Duodenal mucosa (tissue), 2 donors: ENCODE data around the gene ABCA9.
"Not testable (repeated sequence)": the region's sequence is repeated elsewhere in the genome, so short reads cannot be mapped to it uniquely, and the experiment has no call there.

Experiments
- H3K27ac ChIP-seq: one replicate; pipeline ENCODE4 v1.7.0; 2013; ENCODE audit warnings: low read depth, low read length
- H3K27me3 ChIP-seq, 2 donors: one replicate each; pipeline ENCODE4 v1.7.0; 2013; ENCODE audit warnings: low read length in 2 of 2, control low read depth in 1 of 2; ENCODE audit not compliant: insufficient read depth in 2 of 2, control insufficient read depth in 1 of 2
- H3K36me3 ChIP-seq, 2 donors: one replicate each; pipeline ENCODE4 v1.7.0; 2013; ENCODE audit warnings: low read length in 2 of 2, control low read depth in 1 of 2; ENCODE audit not compliant: insufficient read depth in 2 of 2, control insufficient read depth in 1 of 2
- H3K4me1 ChIP-seq, 2 donors: one replicate each; pipeline ENCODE4 v1.7.0; 2013; ENCODE audit warnings: low read length in 2 of 2, control low read depth in 1 of 2; ENCODE audit not compliant: insufficient read depth in 2 of 2, control insufficient read depth in 1 of 2
- H3K4me3 ChIP-seq, 2 donors: one replicate each; pipeline ENCODE4 v1.7.0; 2013; ENCODE audit warnings: low read length in 2 of 2, low read depth in 1 of 2
- H3K9ac ChIP-seq, 2 donors: one replicate each; pipeline ENCODE4 v1.7.0; 2013; ENCODE audit warnings: low read length in 2 of 2, low read depth in 1 of 2
- H3K9me3 ChIP-seq, 2 donors: one replicate each; pipeline ENCODE4 v1.7.0; 2013; ENCODE audit warnings: low read length in 2 of 2, control low read depth in 1 of 2; ENCODE audit not compliant: control insufficient read depth in 1 of 2

ABCA9 gene

DNA sequence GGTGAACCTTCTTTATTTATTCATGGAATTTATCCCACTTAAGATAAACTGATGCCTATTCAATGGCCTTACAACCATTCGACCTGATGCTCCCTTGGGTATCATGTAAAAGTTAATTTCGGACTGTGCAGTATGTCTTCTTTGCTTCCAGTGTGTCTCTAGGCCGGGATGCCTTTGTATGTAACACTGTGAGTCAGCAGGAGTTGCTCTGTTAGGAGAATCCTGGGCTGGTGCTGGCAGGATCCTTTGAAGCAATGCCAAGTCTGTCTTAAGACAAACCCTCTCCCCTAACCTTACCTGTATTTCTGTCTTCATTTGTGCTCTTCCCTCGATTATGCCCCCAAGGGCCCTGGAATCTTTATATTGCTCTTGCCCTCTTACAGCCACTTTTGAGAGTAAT, 67.6 kb downstream of the ABCA9 start:
- Histone ChIP-seq H3K27me3 (no peaks in the 10 kb centered on the region), H3K27ac (no peak overlapping the region), H3K36me3 (no peaks in the 10 kb centered on the region), H3K9ac (no peak overlapping the region), H3K4me1 (no peaks in the 10 kb centered on the region), H3K9me3 (no peaks in the 10 kb centered on the region), H3K4me3 (no peak overlapping the region)

DNA sequence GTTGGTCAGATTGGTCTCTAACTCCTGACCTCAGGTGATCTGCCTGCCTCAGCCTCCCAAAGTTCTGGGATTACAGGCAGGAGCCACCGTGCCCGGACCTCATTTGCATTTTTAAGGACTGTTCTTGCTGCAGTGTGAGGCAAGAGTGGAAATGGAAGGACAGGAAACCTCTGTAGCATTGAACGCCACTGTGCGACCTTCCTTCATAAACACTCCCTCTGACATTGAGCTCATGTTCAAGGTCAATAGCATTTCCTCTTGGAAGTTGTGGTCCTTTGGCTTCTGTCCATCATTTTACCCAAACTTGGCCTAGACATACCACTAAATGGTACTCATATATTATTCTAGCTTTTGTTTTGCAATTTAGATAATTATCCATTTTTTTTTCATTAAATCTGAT, 72.8 kb downstream of the ABCA9 start:
- H3K27me3 ChIP-seq = no peaks in the 10 kb centered on the region
- H3K9ac ChIP-seq = no peak overlapping the region
- H3K27ac ChIP-seq = no peak overlapping the region
- no peaks in the 10 kb centered on the region for H3K36me3 ChIP-seq
- no peaks in the 10 kb centered on the region for H3K4me1 ChIP-seq
- H3K4me3 ChIP-seq = no peak overlapping the region
- H3K9me3 ChIP-seq = no peaks in the 10 kb centered on the region

DNA sequence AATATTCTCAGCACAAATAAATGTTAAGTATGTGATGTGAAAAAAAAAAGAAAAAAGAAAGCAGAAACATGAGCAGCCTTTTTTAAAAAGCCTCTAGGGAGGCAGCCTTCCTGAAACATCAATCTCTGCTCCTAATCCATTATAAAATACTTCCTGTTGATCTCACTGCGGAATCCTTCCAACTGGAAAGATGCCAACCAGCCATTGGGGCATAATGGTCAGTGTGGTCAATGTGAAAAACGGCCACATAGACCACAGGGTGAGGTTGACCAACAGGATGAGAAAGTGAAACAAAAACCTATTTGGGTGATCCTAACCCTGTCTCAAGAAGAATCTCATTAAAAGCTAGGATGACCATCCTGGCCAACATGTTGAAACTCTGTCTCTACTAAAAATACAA, 79.4 kb downstream of the ABCA9 start:
- no peaks in the 10 kb centered on the region for H3K27me3 ChIP-seq
- no peaks in the 10 kb centered on the region for H3K36me3 ChIP-seq
- no peaks in the 10 kb centered on the region for H3K4me1 ChIP-seq
- H3K9ac ChIP-seq = no peak overlapping the region
- H3K27ac ChIP-seq = no peak overlapping the region
- no peak overlapping the region for H3K4me3 ChIP-seq
- no peaks in the 10 kb centered on the region for H3K9me3 ChIP-seq

DNA sequence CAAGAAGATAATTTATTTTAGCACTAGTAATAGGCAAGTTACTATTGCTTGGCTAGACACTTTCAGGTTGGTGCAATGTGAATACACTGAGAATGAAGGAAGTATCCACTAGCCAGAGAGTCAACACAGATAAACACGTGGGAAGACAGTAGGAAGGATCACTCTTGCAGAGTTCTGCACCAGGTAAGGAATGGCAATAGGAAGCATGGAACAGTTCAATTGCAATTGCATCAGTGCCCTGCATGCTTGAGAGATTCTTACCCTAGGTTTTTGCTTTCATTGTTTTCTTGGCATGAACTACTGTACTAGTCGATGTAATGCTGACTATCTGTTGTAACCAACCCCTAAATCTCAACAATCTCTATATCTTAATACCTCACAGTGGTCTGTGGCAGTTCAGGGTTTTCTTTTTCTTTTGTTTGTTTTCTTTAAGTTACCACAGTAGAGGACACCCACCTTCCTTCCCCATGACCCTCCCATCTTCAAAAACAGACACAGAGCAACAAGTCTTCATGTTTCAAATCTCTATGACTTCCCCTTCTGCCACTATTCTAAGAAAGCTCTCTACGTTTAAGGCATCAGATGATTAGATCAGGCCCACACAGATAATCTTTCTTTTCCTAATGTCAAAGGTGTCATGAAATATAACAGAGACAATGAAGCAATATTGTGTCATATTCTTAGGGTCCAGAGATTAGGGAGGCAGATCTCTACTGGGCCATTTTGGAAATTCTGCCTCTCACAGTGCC, 87.5 kb downstream of the ABCA9 start:
- H3K36me3 ChIP-seq = no peaks in the 10 kb centered on the region
- no peak overlapping the region for H3K4me3 ChIP-seq
- H3K4me1 ChIP-seq = no peaks in the 10 kb centered on the region
- no peaks in the 10 kb centered on the region for H3K9me3 ChIP-seq
- H3K27me3 ChIP-seq = no peaks in the 10 kb centered on the region
- no peak overlapping the region for H3K27ac ChIP-seq
- H3K9ac ChIP-seq = no peak overlapping the region

DNA sequence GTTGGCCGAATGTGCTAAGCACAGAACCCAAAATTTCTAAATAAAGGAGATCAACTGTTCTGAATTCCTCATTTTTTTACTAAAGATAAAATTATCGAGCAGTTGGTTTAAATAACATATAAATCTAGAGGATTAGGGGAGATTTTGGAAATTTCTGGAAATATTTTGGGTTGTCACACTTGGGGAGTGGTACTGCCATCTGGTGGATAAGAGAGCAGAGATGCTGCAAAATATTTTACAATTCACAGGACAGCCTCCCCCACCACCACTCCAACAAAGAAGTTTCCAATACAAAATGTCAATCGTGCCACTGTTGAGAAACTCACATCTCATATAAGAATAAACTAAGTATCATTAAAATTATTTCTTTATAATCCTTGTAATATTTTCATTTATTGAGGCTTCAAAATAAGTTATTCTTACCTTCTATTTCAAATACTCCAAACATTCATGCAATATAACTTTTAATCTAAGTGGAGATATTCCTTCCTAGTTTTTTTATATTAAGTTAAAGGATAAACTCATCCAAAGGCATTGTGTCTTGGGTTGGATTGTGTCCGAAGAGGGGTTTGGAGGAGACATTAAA, 88.5 kb downstream of the ABCA9 start:
- no peaks in the 10 kb centered on the region for H3K9me3 ChIP-seq
- no peak overlapping the region for H3K4me3 ChIP-seq
- no peaks in the 10 kb centered on the region for H3K4me1 ChIP-seq
- H3K27me3 ChIP-seq = no peaks in the 10 kb centered on the region
- no peaks in the 10 kb centered on the region for H3K36me3 ChIP-seq
- H3K27ac ChIP-seq = no peak overlapping the region
- H3K9ac ChIP-seq = no peak overlapping the region

DNA sequence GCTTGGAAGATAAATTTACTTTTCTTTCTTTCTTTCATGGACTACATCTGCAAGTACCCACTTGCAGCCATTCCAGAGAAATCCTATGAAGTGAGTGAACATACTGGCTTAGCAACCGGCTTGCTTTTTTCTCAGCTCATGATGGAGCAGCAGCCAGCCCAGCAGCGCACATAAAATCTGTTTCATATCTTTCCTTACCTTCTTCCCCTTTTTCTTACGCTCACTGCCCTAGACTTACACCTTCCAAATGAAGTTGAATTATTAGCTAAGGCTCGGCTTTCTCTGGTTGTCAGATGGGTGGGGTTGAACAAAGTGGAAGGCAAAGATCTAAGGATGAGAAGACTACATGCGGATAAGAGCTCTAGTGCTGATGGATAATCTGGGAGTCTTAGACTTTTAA, 91.6 kb downstream of the ABCA9 start:
- H3K27ac ChIP-seq = no peak overlapping the region

DNA sequence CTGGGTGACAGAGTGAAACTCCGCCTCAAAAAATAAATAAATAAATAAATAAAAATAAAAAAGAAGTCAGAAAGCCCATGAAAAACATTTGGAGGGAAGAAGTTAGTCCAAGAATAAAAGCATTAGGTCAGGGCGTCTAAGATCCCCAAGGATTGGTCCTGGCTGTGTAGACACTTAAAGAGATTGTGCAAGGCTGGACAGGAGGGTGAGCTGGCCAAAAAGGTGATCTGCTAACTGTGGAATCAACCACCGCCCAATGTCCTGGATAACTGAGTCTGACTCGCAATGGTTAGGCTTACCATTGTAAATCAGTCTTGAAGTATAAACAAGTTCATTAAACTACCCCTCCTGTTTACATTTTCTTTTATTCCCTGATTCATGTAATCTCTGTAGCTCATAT, 96.8 kb downstream of the ABCA9 start:
- H3K9ac ChIP-seq = no peak overlapping the region
- no peaks in the 10 kb centered on the region for H3K36me3 ChIP-seq
- no peak overlapping the region for H3K27ac ChIP-seq
- no peak overlapping the region for H3K4me3 ChIP-seq
- no peaks in the 10 kb centered on the region for H3K27me3 ChIP-seq
- no peaks in the 10 kb centered on the region for H3K4me1 ChIP-seq
- no peaks in the 10 kb centered on the region for H3K9me3 ChIP-seq

More for the DNA sequence above, 91.6 kb downstream of the ABCA9 start:
- Histone ChIP-seq H3K27me3 (no peaks in the 10 kb centered on the region), H3K9ac (no peak overlapping the region), H3K4me1 (no peaks in the 10 kb centered on the region), H3K4me3 (no peak overlapping the region), H3K9me3 (no peaks in the 10 kb centered on the region), H3K36me3 (no peaks in the 10 kb centered on the region)

DNA sequence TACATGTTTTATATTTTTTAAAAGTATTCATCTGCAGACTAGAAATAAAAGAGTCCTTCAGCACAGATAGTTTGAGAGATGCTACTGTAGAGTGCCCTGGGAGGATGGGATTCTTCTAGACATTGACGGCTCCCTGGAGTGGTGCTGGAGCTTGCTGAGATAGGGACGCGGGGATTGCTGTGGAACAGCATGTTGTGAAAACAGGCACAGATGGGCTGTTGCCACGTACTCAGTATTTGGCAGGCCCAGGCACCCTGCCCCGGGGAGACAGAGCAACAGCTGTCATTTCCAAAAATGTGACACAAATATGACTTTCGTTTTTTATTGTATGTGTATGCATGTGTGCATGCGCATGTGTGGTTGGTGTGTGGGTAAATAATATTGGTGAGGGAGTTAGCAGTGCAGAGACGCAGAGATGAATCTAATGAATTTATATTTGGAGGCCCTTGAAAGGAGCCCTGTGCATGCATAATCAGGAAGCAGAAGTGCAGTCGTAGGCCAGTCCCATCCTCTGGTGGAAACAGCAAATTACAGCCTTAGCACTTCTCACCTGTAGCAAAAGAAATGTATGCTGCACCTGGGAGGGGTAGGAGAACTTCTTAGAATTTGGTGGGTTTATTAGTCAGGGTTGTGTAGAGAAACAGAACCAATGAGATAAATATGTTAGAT, 99.4 kb downstream of the ABCA9 start:
- no peak overlapping the region for H3K4me3 ChIP-seq
- no peak overlapping the region for H3K9ac ChIP-seq
- H3K27me3 ChIP-seq = no peaks in the 10 kb centered on the region
- H3K36me3 ChIP-seq = no peaks in the 10 kb centered on the region
- no peaks in the 10 kb centered on the region for H3K4me1 ChIP-seq
- no peak overlapping the region for H3K27ac ChIP-seq
- H3K9me3 ChIP-seq = no peaks in the 10 kb centered on the region

DNA sequence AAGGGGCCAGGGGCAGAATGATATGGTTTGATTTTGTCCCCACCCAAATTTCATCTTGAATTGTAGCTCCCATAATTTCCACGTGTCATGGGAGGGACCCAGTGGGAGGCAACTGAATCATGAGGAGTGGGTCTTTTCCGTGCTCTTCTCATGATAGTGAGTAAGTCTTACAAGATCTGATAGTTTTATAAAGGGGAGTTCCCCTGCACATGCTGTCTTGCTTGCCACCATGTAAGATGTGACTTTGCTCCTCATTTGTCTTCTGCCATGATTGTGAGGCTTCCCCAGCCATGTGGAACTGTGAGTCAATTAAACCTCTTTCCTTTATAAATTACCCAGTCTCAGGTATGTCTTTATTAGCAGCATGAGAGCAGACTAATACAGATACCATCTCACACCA, 101.6 kb downstream of the ABCA9 start:
- not testable (repeated sequence) for H3K9me3 ChIP-seq, H3K4me3 ChIP-seq, H3K27me3 ChIP-seq, H3K9ac ChIP-seq, H3K4me1 ChIP-seq, H3K36me3 ChIP-seq, H3K27ac ChIP-seq

DNA sequence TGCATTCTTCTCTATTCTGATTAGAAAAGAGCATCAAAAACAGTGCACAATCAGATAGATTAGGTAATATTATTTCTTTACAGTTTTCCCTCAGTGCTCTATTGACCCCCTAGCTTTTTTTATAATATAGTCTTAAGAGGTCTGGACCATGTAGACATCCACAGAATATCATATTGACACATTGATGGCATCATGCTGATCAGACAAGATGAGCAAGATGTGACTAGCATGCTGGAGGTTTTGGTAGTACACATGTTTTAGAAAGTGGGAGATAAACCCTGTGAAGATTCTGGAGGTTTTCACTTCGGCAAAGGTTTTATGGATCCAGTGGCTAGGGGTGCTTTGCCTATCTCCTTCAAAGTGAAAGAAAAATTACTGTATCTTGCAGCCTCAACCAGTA, 102.8 kb downstream of the ABCA9 start:
- no peaks in the 10 kb centered on the region for H3K27me3 ChIP-seq
- H3K9ac ChIP-seq = no peak overlapping the region
- no peaks in the 10 kb centered on the region for H3K9me3 ChIP-seq
- no peak overlapping the region for H3K27ac ChIP-seq
- no peaks in the 10 kb centered on the region for H3K4me1 ChIP-seq
- no peaks in the 10 kb centered on the region for H3K36me3 ChIP-seq
- no peak overlapping the region for H3K4me3 ChIP-seq
